CD4-positive, alpha-beta memory T cell (primary cell): ENCODE data around the gene SEPTIN7. TPM values are rescaled to one million over a fixed set of nuclear protein-coding genes. Genes with fewer than 3 reads are reported as not detected.

ENCODE experiments used
- CTCF ChIA-PET: fragments of 350-600 bp; sonication (Branson Sonifier 250); formaldehyde crosslinking; loops from one replicate; lab custom pipeline; 2021; ENCODE audit warnings: inconsistent platforms; ENCODE audit not compliant: partially characterized antibody; lab: Charles Lee
- POLR2A ChIA-PET: fragments of 350-600 bp; sonication (Branson Sonifier 250); formaldehyde crosslinking; loops from one replicate; lab custom pipeline; 2021; ENCODE audit not compliant: partially characterized antibody; lab: Charles Lee
- DNase-seq, 5 donors: peaks; one replicate each; pipeline versions ENCODE4 v3.0.0 to v3.0.0-alpha.2; 2020 to 2022; ENCODE audit warnings: mixed read lengths in 1 of 5
- H3K27ac ChIP-seq: one replicate; pipeline ENCODE4 v1.7.0; 2013; ENCODE audit warnings: low read depth, low read length
- H3K27me3 ChIP-seq: 2 replicates; pipeline ENCODE4 v1.7.0; 2013; ENCODE audit warnings: mild to moderate bottlenecking, low read length, moderate library complexity; ENCODE audit not compliant: insufficient read depth
- H3K36me3 ChIP-seq: 2 replicates; pipeline ENCODE4 v1.7.0; 2013; ENCODE audit warnings: mild to moderate bottlenecking, low read length, moderate library complexity; ENCODE audit not compliant: insufficient read depth
- H3K4me1 ChIP-seq: 2 replicates; pipeline ENCODE4 v1.7.0; 2013; ENCODE audit warnings: mild to moderate bottlenecking, low read length, moderate library complexity; ENCODE audit not compliant: insufficient read depth
- H3K4me3 ChIP-seq, 2 donors: one replicate each; pipeline ENCODE4 v1.7.0; 2013; ENCODE audit warnings: low read length in 2 of 2, mild to moderate bottlenecking in 1 of 2
- H3K9me3 ChIP-seq, 2 donors: one replicate each; pipeline ENCODE4 v1.7.0; 2013; ENCODE audit warnings: low read length in 2 of 2, control low read depth in 1 of 2; ENCODE audit not compliant: control insufficient read depth in 1 of 2
- H3K27ac Mint-ChIP-seq, 7 donors: one replicate each; pipeline ENCODE4 v1.8.0; 2020 to 2021; ENCODE audit warnings: mixed read lengths in 7 of 7, mild to moderate bottlenecking in 6 of 7, inconsistent platforms in 3 of 7, moderate library complexity in 3 of 7
- H3K27me3 Mint-ChIP-seq, 2 donors: one replicate each; pipeline ENCODE4 v1.8.0; 2020 to 2021; ENCODE audit warnings: mixed read lengths in 2 of 2
- H3K36me3 Mint-ChIP-seq, 2 donors: one replicate each; pipeline ENCODE4 v1.8.0; 2020 to 2021; ENCODE audit warnings: mixed read lengths in 2 of 2, inconsistent platforms in 1 of 2, mild to moderate bottlenecking in 1 of 2
- H3K4me1 Mint-ChIP-seq, 4 donors: one replicate each; pipeline ENCODE4 v1.8.0; 2020 to 2021; ENCODE audit warnings: mixed read lengths in 4 of 4, mild to moderate bottlenecking in 1 of 4
- H3K4me3 Mint-ChIP-seq, 8 donors: one replicate each; pipeline ENCODE4 v1.8.0; 2020 to 2021; ENCODE audit warnings: mixed read lengths in 8 of 8, mild to moderate bottlenecking in 7 of 8, moderate library complexity in 6 of 8, inconsistent platforms in 3 of 8
- H3K9me3 Mint-ChIP-seq, 8 donors: one replicate each; pipeline ENCODE4 v1.8.0; 2020 to 2021; ENCODE audit warnings: mixed read lengths in 8 of 8, mild to moderate bottlenecking in 5 of 8, inconsistent platforms in 3 of 8, moderate library complexity in 1 of 8
- intact Hi-C: fragments of 100-400 bp; cut with micrococcal nuclease; formaldehyde crosslinking; loops from one replicate; pipeline ENCODE4 v1.15.1; 2023
- polyA plus RNA-seq, 2 donors: library from polyadenylated mRNA; unstranded; fragments of 300-500 nt; fragmentation: Illumina TruSeq; gene quantifications; one replicate each; pipeline ENCODE4 v1.2.3, GENCODE V29; 2021
- total RNA-seq, 2 experiments: library from RNA; stranded (reverse); gene quantifications; one replicate each; pipeline ENCODE4 v1.2.3, GENCODE V29; 2021

The SEPTIN7 gene
- total and polyA plus RNA-seq, 4 experiments from 2014 or later: 197 to 662 (median 390) TPM

GRCh38 chr7:35776686-35777085 lies 24.2 kb upstream of the SEPTIN7 start:
- Histone ChIP-seq H3K27me3 (no peaks in the 10 kb centered on the region), H3K4me1 (no peaks in the 10 kb centered on the region), H3K27ac (no peak overlapping the region), H3K9me3 (no peaks in the 10 kb centered on the region), H3K36me3 (no peaks in the 10 kb centered on the region), H3K4me3 (no peak overlapping the region)
- Mint-ChIP-seq H3K4me3 (no peak overlapping the region), H3K36me3 (no peaks in the 10 kb centered on the region), H3K27ac (peak overlapping the region in 1 of 7 donors; percentile 14), H3K9me3 (no peaks in the 10 kb centered on the region), H3K27me3 (no peaks in the 10 kb centered on the region), H3K4me1 (no peaks in the 10 kb centered on the region)
- ChIA-PET CTCF (no interaction called here), POLR2A (no interaction called here)
- intact Hi-C loops: no loop called here
- no peak for DNase-seq

- H3K27ac Mint-ChIP-seq: no peak overlapping the region
- no peaks in the 10 kb centered on the region for H3K4me1 Mint-ChIP-seq
- intact Hi-C loops: no loop called here
- Histone ChIP-seq H3K4me1 (no peaks in the 10 kb centered on the region), H3K27ac (no peak overlapping the region), H3K36me3 (no peaks in the 10 kb centered on the region), H3K9me3 (no peaks in the 10 kb centered on the region), H3K27me3 (no peaks in the 10 kb centered on the region), H3K4me3 (no peak overlapping the region)
- H3K9me3 Mint-ChIP-seq: no peaks in the 10 kb centered on the region
- H3K4me3 Mint-ChIP-seq: no peak overlapping the region
- POLR2A ChIA-PET: no interaction called here
- CTCF ChIA-PET: no interaction called here
- no peaks in the 10 kb centered on the region for H3K27me3 Mint-ChIP-seq
- DNase-seq: no peak
- no peaks in the 10 kb centered on the region for H3K36me3 Mint-ChIP-seq
Observed at GRCh38 chr7:35777121-35777520, 23.7 kb upstream of the SEPTIN7 start.

- POLR2A ChIA-PET: no interaction called here
- Histone ChIP-seq H3K4me3 (no peak overlapping the region), H3K27ac (no peak overlapping the region), H3K4me1 (no peaks in the 10 kb centered on the region), H3K36me3 (no peaks in the 10 kb centered on the region), H3K9me3 (no peaks in the 10 kb centered on the region), H3K27me3 (no peaks in the 10 kb centered on the region)
- H3K4me3 Mint-ChIP-seq: no peak overlapping the region
- intact Hi-C loops: no loop called here
- no peaks in the 10 kb centered on the region for H3K27me3 Mint-ChIP-seq
- DNase-seq: no peak
- no peak overlapping the region for H3K27ac Mint-ChIP-seq
- CTCF ChIA-PET: no interaction called here
- H3K4me1 Mint-ChIP-seq: no peaks in the 10 kb centered on the region
- H3K36me3 Mint-ChIP-seq: no peaks in the 10 kb centered on the region
- H3K9me3 Mint-ChIP-seq: no peaks in the 10 kb centered on the region
Observed at GRCh38 chr7:35780070-35780469, 20.8 kb upstream of the SEPTIN7 start.

GRCh38 chr7:35781200-35781701 lies 19.6 kb upstream of the SEPTIN7 start:
- no peak overlapping the region for H3K4me3 Mint-ChIP-seq
- H3K27me3 Mint-ChIP-seq: no peaks in the 10 kb centered on the region
- no peaks in the 10 kb centered on the region for H3K36me3 Mint-ChIP-seq
- no peak overlapping the region for H3K27ac Mint-ChIP-seq
- intact Hi-C loops: no loop called here
- Histone ChIP-seq H3K36me3 (no peaks in the 10 kb centered on the region), H3K4me1 (no peaks in the 10 kb centered on the region), H3K27me3 (no peaks in the 10 kb centered on the region), H3K9me3 (no peaks in the 10 kb centered on the region), H3K4me3 (no peak overlapping the region), H3K27ac (no peak overlapping the region)
- no peak for DNase-seq
- ChIA-PET CTCF (no interaction called here), POLR2A (no interaction called here)
- H3K9me3 Mint-ChIP-seq: no peaks in the 10 kb centered on the region
- H3K4me1 Mint-ChIP-seq: no peaks in the 10 kb centered on the region

- no peak for DNase-seq
- CTCF ChIA-PET: no interaction called here
- Mint-ChIP-seq H3K9me3 (no peaks in the 10 kb centered on the region), H3K36me3 (no peaks in the 10 kb centered on the region), H3K27ac (no peak overlapping the region), H3K4me1 (no peaks in the 10 kb centered on the region), H3K27me3 (no peaks in the 10 kb centered on the region), H3K4me3 (no peak overlapping the region)
- Histone ChIP-seq H3K9me3 (no peaks in the 10 kb centered on the region), H3K4me3 (no peak overlapping the region), H3K27me3 (no peaks in the 10 kb centered on the region), H3K36me3 (no peaks in the 10 kb centered on the region), H3K27ac (no peak overlapping the region), H3K4me1 (no peaks in the 10 kb centered on the region)
- intact Hi-C loops: no loop called here
- POLR2A ChIA-PET: no interaction called here
Observed at GRCh38 chr7:35781767-35782515, 18.9 kb upstream of the SEPTIN7 start.

- Mint-ChIP-seq H3K27me3 (peaks cover 0 to 1% of the 10 kb centered on the region in 2 donors), H3K27ac (no peak overlapping the region), H3K36me3 (no peaks in the 10 kb centered on the region), H3K9me3 (peaks cover 0 to 7% (median 3%) of the 10 kb centered on the region in 8 donors), H3K4me1 (no peaks in the 10 kb centered on the region), H3K4me3 (no peak overlapping the region)
- CTCF ChIA-PET: interaction anchor here (1.5 kb wide), 1 partner anchor 74 kb away, joined by 4 read pairs; no protein-coding TSS in a partner anchor
- H3K4me1 ChIP-seq: no peaks in the 10 kb centered on the region
- no peaks in the 10 kb centered on the region for H3K27me3 ChIP-seq
- DNase-seq: no peak
- no peak overlapping the region for H3K27ac ChIP-seq
- intact Hi-C loops: no loop called here
- no peaks in the 10 kb centered on the region for H3K36me3 ChIP-seq
- POLR2A ChIA-PET: no interaction called here
- no peak overlapping the region for H3K4me3 ChIP-seq
- H3K9me3 ChIP-seq: no peaks in the 10 kb centered on the region
Observed at GRCh38 chr7:35784332-35784731, 16.5 kb upstream of the SEPTIN7 start.

GRCh38 chr7:35785250-35785649 lies 15.6 kb upstream of the SEPTIN7 start:
- CTCF ChIA-PET: interaction anchor here (0.7 to 1.5 kb wide), 2 partner anchors 13 to 75 kb away, joined by 3 to 4 read pairs; no protein-coding TSS in a partner anchor
- H3K9me3 Mint-ChIP-seq: peaks cover 0 to 15% (median 6%) of the 10 kb centered on the region in 8 donors

More at GRCh38 chr7:35785250-35785649, 15.6 kb upstream of the SEPTIN7 start:
- Histone ChIP-seq H3K9me3 (no peaks in the 10 kb centered on the region), H3K27me3 (no peaks in the 10 kb centered on the region), H3K36me3 (no peaks in the 10 kb centered on the region), H3K4me1 (no peaks in the 10 kb centered on the region), H3K4me3 (no peak overlapping the region), H3K27ac (no peak overlapping the region)
- intact Hi-C loops: no loop called here
- Mint-ChIP-seq H3K4me3 (no peak overlapping the region), H3K4me1 (peaks cover 0 to 1% (median 0%) of the 10 kb centered on the region in 4 donors), H3K27me3 (peaks cover 0 to 1% of the 10 kb centered on the region in 2 donors), H3K27ac (no peak overlapping the region), H3K36me3 (peaks cover 0 to 4% of the 10 kb centered on the region in 2 donors)
- POLR2A ChIA-PET: no interaction called here
- no peak for DNase-seq
